Caco-2 (cell line): ENCODE measurements around the gene IL2RA. TPM values are rescaled to one million over a fixed set of nuclear protein-coding genes. Genes with fewer than 3 reads are reported as not detected.

Experiments used
- BruUV-seq: library from RNA; stranded (reverse); fragments of 400-500 nt; replicated peaks from 2 replicates; lab custom pipeline; 2021; lab: Mats Ljungman, UMichigan
- CTCF ChIA-PET: fragments of 300-600 bp; sonication (Branson Sonifier 250); formaldehyde crosslinking; loops from one replicate; lab custom pipeline; 2022; ENCODE audit warnings: antibody characterized with exemption; lab: Charles Lee
- POLR2A ChIA-PET: fragments of 300-600 bp; sonication (Branson Sonifier 250); formaldehyde crosslinking; loops from one replicate; lab custom pipeline; 2022; ENCODE audit warnings: antibody characterized with exemption; lab: Charles Lee
- DNase-seq, 2 experiments: peaks; one replicate each; pipeline versions ENCODE4 v3.0.0 to v3.0.0-alpha.2; 2020 to 2022
- H3K27me3 ChIP-seq: replicated peaks from 2 replicates; pipeline ENCODE4 v1.6.0; 2011; ENCODE audit warnings: low read length; ENCODE audit not compliant: control insufficient read depth, insufficient read depth
- H3K36me3 ChIP-seq: 2 replicates; pipeline ENCODE4 v1.5.1; 2011; ENCODE audit warnings: low read length; ENCODE audit not compliant: control insufficient read depth, insufficient read depth
- H3K4me1 ChIP-seq: fragments of 250-450 bp; sonication (Bioruptor Pico); 2 replicates; pipeline ENCODE4 v1.5.1; 2020; ENCODE audit warnings: mild to moderate bottlenecking
- H3K4me3 ChIP-seq: 2 replicates; pipeline ENCODE4 v1.5.1; 2011; ENCODE audit warnings: low read depth, mild to moderate bottlenecking, control low read depth, low read length
- H3K9me3 ChIP-seq: fragments of 250-450 bp; sonication (Bioruptor Pico); 2 replicates; pipeline ENCODE4 v1.5.1; 2020; ENCODE audit warnings: mild to moderate bottlenecking, moderate library complexity
- H3K27ac Mint-ChIP-seq: one replicate; pipeline ENCODE4 v1.8.0; 2022; ENCODE audit warnings: mixed read lengths; ENCODE audit not compliant: unreplicated experiment
- H3K27me3 Mint-ChIP-seq: one replicate; pipeline ENCODE4 v1.8.0; 2022; ENCODE audit warnings: mixed read lengths; ENCODE audit not compliant: insufficient read depth, unreplicated experiment
- H3K36me3 Mint-ChIP-seq: one replicate; pipeline ENCODE4 v1.8.0; 2022; ENCODE audit warnings: mild to moderate bottlenecking, mixed read lengths; ENCODE audit not compliant: insufficient read depth, unreplicated experiment
- H3K4me1 Mint-ChIP-seq: one replicate; pipeline ENCODE4 v1.8.0; 2022; ENCODE audit warnings: low read depth, mixed read lengths; ENCODE audit not compliant: unreplicated experiment
- H3K4me3 Mint-ChIP-seq: one replicate; pipeline ENCODE4 v1.8.0; 2022; ENCODE audit warnings: mild to moderate bottlenecking, moderate library complexity, mixed read lengths; ENCODE audit not compliant: unreplicated experiment
- H3K9me3 Mint-ChIP-seq: one replicate; pipeline ENCODE4 v1.8.0; 2022; ENCODE audit warnings: mixed read lengths; ENCODE audit not compliant: unreplicated experiment
- CTCF ChIP-seq, 2 experiments: fragments of 200-600 bp in 1 of 2; IDR thresholded peaks; 1 replicate in 1 of 2; 2 replicates in 1 of 2; pipeline versions ENCODE4 v1.5.1 to v1.8.0; 2011 to 2022; ENCODE audit warnings: antibody characterized with exemption in 1 of 2, control low read depth in 1 of 2, inconsistent platforms in 1 of 2, low read depth in 1 of 2, low read length in 1 of 2, mild to moderate bottlenecking in 1 of 2, moderate library complexity in 1 of 2; ENCODE audit not compliant: insufficient read depth in 1 of 2, severe bottlenecking in 1 of 2, unreplicated experiment in 1 of 2
- intact Hi-C: fragments of 100-400 bp; cut with micrococcal nuclease; formaldehyde crosslinking; loops from one replicate; pipeline ENCODE4 v1.10.0; 2022; ENCODE audit not compliant: unreplicated experiment
- total RNA-seq: library from RNA; stranded (reverse); gene quantifications from 2 replicates; pipeline ENCODE4 v1.2.3, GENCODE V29; 2022

IL2RA gene
- total RNA-seq, 1 experiment from 2014 or later, result not detected

- Mint-ChIP-seq H3K27me3 (peaks cover 18% of the 10 kb centered on the region), H3K36me3 (no peaks in the 10 kb centered on the region), H3K27ac (no peak overlapping the region), H3K9me3 (no peaks in the 10 kb centered on the region), H3K4me1 (no peaks in the 10 kb centered on the region), H3K4me3 (no peak overlapping the region)
- intact Hi-C loops, result no loop called here
- Histone ChIP-seq H3K27me3 (0 out of 2 replicates have a peak, but pooled peaks cover 1% of the 10 kb centered on the region), H3K4me1 (no peaks in the 10 kb centered on the region), H3K9me3 (no peaks in the 10 kb centered on the region), H3K4me3 (no peak overlapping the region), H3K36me3 (no peaks in the 10 kb centered on the region)
- no TSS peak for BruUV-seq
- ChIA-PET CTCF (interaction anchor here (0.6 kb wide), 1 partner anchor 347 kb away, joined by 3 read pairs; no protein-coding TSS in a partner anchor), POLR2A (no interaction called here)
- DNase-seq, result no peak
- no peak for TF ChIP-seq CTCF (IDR thresholded peaks at IDR 0.05; ENCODE audit: insufficient read depth in 1 of 2, low read depth in 1 of 2, low read length in 1 of 2, severe bottlenecking in 1 of 2, unreplicated experiment in 1 of 2)
These were observed 2.0 kb upstream of the IL2RA start for GRCh38 chr10:6064119-6064518.

- H3K9me3 Mint-ChIP-seq, result no peaks in the 10 kb centered on the region
- Histone ChIP-seq H3K9me3 (no peaks in the 10 kb centered on the region), H3K36me3 (no peaks in the 10 kb centered on the region), H3K27me3 (no peaks in the 10 kb centered on the region), H3K4me3 (no peak overlapping the region), H3K4me1 (no peaks in the 10 kb centered on the region)
- DNase-seq, result no peak
- ChIA-PET POLR2A (no interaction called here), CTCF (no interaction called here)
- H3K27ac Mint-ChIP-seq, result no peak overlapping the region
- intact Hi-C loops, result no loop called here
- BruUV-seq, result no TSS peak
- no peaks in the 10 kb centered on the region for H3K4me1 Mint-ChIP-seq
- no peak overlapping the region for H3K4me3 Mint-ChIP-seq
- H3K36me3 Mint-ChIP-seq, result no peaks in the 10 kb centered on the region
- H3K27me3 Mint-ChIP-seq, result peaks cover 23% of the 10 kb centered on the region
- TF ChIP-seq CTCF (IDR thresholded peaks at IDR 0.05; ENCODE audit: insufficient read depth in 1 of 2, low read depth in 1 of 2, low read length in 1 of 2, severe bottlenecking in 1 of 2, unreplicated experiment in 1 of 2), result no peak
These were observed 1.1 kb downstream of the IL2RA start for GRCh38 chr10:6061056-6061455.

- CTCF ChIA-PET, result no interaction called here
- intact Hi-C loops, result no loop called here
These were observed 2.7 kb downstream of the IL2RA start for GRCh38 chr10:6059506-6059905.

More at GRCh38 chr10:6059506-6059905, 2.7 kb downstream of the IL2RA start:
- no peak overlapping the region for H3K27ac Mint-ChIP-seq
- H3K36me3 ChIP-seq, result no peaks in the 10 kb centered on the region
- DNase-seq, result no peak
- H3K4me1 Mint-ChIP-seq, result no peaks in the 10 kb centered on the region
- no peak for TF ChIP-seq CTCF (IDR thresholded peaks at IDR 0.05; ENCODE audit: insufficient read depth in 1 of 2, low read depth in 1 of 2, low read length in 1 of 2, severe bottlenecking in 1 of 2, unreplicated experiment in 1 of 2)
- peaks cover 24% of the 10 kb centered on the region for H3K27me3 Mint-ChIP-seq
- no peaks in the 10 kb centered on the region for H3K36me3 Mint-ChIP-seq
- H3K4me3 Mint-ChIP-seq, result no peak overlapping the region
- H3K4me3 ChIP-seq, result no peak overlapping the region
- H3K9me3 Mint-ChIP-seq, result no peaks in the 10 kb centered on the region
- H3K4me1 ChIP-seq, result no peaks in the 10 kb centered on the region
- no peaks in the 10 kb centered on the region for H3K27me3 ChIP-seq
- no peaks in the 10 kb centered on the region for H3K9me3 ChIP-seq
- POLR2A ChIA-PET, result no interaction called here
- no TSS peak for BruUV-seq
